Inferior parietal cortex (tissue), 1 donor: Measurements from ENCODE around the gene GUCY1A2.

Experiments used
- DNase-seq: peaks from one replicate; pipeline ENCODE4 v3.0.0-alpha.2; 2016; ENCODE audit errors: extremely low spot score

GUCY1A2 gene

GRCh38 chr11:106733635-106734034 is 284.6 kb downstream of the GUCY1A2 start:
- no peak for DNase-seq

GRCh38 chr11:106728859-106729258 is 289.4 kb downstream of the GUCY1A2 start:
- DNase-seq = no peak

- DNase-seq = peak; percentile 39
These were observed 289.9 kb downstream of the GUCY1A2 start for GRCh38 chr11:106728379-106728778.

GRCh38 chr11:106727256-106727655 is 291.0 kb downstream of the GUCY1A2 start:
- no peak for DNase-seq

- DNase-seq = peak; percentile 17
These were observed 293.9 kb downstream of the GUCY1A2 start for GRCh38 chr11:106724293-106724892.

GRCh38 chr11:106723071-106723470 is 295.2 kb downstream of the GUCY1A2 start:
- no peak for DNase-seq

- no peak for DNase-seq
These were observed 301.1 kb downstream of the GUCY1A2 start for GRCh38 chr11:106717222-106717621.

GRCh38 chr11:106714199-106714598 is 304.1 kb downstream of the GUCY1A2 start:
- no peak for DNase-seq

GRCh38 chr11:106708348-106708747 is 309.9 kb downstream of the GUCY1A2 start:
- no peak for DNase-seq

GRCh38 chr11:106706355-106706754 is 311.9 kb downstream of the GUCY1A2 start:
- DNase-seq = no peak

- no peak for DNase-seq
These were observed 315.5 kb downstream of the GUCY1A2 start for GRCh38 chr11:106702805-106703204.

GRCh38 chr11:106697058-106697457 is 321.2 kb downstream of the GUCY1A2 start:
- no peak for DNase-seq

GRCh38 chr11:106695506-106695905 is 322.8 kb downstream of the GUCY1A2 start:
- no peak for DNase-seq

- DNase-seq = no peak
These were observed 323.8 kb downstream of the GUCY1A2 start for GRCh38 chr11:106694501-106694900.

GRCh38 chr11:106691807-106692365 is 326.4 kb downstream of the GUCY1A2 start:
- DNase-seq = no peak

- DNase-seq = no peak
These were observed 327.4 kb downstream of the GUCY1A2 start for GRCh38 chr11:106690923-106691322.

- no peak for DNase-seq
These were observed 333.3 kb downstream of the GUCY1A2 start for GRCh38 chr11:106684944-106685343.

GRCh38 chr11:106683435-106683834 is 334.8 kb downstream of the GUCY1A2 start:
- no peak for DNase-seq

- DNase-seq = no peak
These were observed 336.8 kb downstream of the GUCY1A2 start for GRCh38 chr11:106681435-106681834.

GRCh38 chr11:106679581-106679980 is 338.7 kb downstream of the GUCY1A2 start:
- DNase-seq = peak; percentile 36

- peak; percentile 32 for DNase-seq
These were observed 339.1 kb downstream of the GUCY1A2 start for GRCh38 chr11:106679181-106679580.

GRCh38 chr11:106670069-106670468 is 348.2 kb downstream of the GUCY1A2 start:
- no peak for DNase-seq

GRCh38 chr11:106668147-106668546 is 350.1 kb downstream of the GUCY1A2 start:
- no peak for DNase-seq

- no peak for DNase-seq
These were observed 361.6 kb downstream of the GUCY1A2 start for GRCh38 chr11:106656646-106657045.
